Activated CD4-positive, alpha-beta T cell treated with anti-CD3 and anti-CD28 coated beads, Interleukin-2, Interleukin-4, amounts not matched to agents 100 ng/mL and 50 ng/mL, durations not matched to agents 16 hours and 8 hours (primary cell): ENCODE data around the gene ZMIZ1.
"Not testable (repeated sequence)": the region's sequence is repeated elsewhere in the genome, so short reads cannot be mapped to it uniquely, and the experiment has no call there.

Experiments used
- DNase-seq: peaks from one replicate; pipeline ENCODE4 v3.0.0-alpha.2; 2020; ENCODE audit warnings: low spot score

ZMIZ1 gene

DNA sequence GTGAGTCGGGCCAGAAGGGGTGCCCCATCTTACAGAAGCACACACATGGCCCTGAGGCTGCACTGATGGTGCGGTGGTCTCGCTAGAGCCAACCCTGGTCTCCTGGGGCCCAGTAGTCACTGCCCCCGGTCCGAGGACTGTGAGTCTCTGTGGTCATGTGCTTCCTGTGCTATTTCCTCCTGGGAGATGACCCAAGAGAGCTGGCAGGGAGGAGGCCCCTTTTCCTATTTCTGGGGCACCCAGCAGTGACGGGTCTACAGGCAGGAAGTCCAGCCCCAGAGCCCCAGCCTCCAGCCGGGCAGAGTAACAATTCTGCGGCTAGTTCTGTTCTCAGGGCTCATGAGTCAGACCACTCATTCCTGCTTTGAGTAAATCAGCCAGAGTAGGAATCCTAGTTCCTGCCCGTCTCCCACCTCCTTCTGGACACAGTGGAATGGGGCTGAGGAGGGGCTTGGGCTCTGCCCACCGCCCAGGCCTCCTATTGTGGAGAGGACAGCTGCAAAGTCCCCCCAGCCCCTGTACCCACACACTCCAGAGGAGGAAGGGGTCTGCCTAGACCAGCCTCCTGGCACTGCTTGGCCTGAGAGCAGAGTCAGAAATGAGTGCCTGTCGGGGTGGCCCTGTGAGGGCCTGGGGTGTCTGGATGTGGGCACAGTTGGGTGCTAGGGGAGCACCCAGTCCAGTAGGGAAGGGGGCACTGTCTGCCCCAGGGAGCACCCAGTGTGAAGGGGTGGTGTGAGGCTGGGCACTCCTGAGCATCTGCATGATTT, 198.0 kb downstream of the ZMIZ1 start:
- peak; percentile 82 for DNase-seq

DNA sequence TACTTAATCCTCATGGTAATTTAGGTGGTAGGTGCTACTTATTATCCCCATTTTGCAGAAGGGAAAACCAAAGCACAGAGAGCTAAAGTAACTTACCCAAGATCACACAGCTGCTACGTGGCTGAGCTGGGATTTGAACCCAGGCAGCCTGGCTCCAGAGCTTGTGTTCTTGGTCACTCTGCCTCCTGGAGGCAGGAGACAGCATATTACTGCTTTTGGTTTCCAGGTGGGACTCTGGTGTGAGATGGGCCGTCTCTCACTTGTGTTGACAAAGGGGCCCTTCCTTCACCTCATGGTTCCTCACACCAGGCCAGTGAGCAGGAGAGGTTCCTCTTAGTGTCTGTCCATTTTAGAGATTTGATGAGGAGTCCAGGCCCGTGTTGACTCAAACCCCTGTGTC, 198.7 kb downstream of the ZMIZ1 start:
- DNase-seq = no peak

- DNase-seq = no peak
These were observed 199.4 kb downstream of the ZMIZ1 start for GRCh38 chr10:79268161-79268601.

DNA sequence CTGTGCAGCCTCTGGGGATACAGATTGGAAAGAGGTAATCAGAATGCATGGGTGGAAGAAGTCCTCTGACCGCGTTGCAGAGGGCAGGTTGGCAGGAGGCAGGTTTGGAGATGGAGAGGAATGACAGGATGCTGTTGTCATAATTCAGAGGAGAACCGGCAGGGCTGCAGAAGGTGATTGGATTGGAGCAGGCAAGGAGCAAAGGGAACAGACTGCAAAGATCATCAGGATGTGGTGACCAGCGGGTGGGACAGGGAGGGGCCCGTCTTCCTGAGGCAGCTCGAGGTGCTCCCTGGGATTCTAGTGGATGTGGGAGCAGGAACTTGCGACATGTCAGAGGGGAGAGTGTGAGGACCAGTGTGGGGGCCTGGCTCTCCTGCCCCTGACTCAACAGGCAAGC, 200.0 kb downstream of the ZMIZ1 start:
- DNase-seq = no peak

DNA sequence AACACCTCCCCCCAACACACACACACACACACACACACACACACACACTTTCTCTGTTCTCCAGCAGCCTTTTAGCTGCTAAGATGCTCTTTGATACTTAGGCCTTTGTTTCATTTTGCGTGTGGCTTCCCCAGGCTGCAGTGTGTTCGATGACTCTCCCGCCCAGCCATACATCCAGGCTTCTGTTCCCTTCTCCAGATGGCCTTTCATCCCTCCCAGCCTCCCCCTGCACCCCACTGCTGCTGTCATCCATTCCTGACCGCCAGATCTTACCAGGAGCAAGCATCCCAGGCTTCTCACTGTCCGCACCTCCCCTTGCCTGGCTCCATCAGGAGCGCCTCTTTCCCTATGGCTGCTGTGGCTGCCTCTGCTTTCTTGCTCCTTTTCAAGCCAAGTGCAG, 200.7 kb downstream of the ZMIZ1 start:
- no peak for DNase-seq

DNA sequence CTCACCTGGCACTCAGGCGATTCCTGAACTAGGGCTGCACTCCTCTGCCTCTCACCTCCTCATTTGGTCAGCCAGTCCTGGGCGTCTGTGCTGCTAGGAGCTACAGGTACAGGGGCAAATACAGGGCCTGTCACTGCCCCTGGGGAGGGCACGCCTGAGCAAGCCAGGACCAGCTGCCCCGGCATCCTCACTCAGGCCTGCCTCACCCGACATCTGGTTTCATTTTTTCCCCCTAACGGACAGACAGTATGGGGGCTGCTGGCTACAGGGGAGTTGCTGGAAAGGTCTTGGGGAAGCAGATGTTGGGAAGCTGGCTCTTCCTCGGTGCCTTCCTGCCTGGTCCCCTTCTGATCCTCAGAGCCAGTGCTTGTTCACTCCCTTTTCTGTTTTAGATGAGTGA, 201.2 kb downstream of the ZMIZ1 start:
- DNase-seq = no peak

- no peak for DNase-seq
These were observed 201.9 kb downstream of the ZMIZ1 start for GRCh38 chr10:79270466-79271246.

DNA sequence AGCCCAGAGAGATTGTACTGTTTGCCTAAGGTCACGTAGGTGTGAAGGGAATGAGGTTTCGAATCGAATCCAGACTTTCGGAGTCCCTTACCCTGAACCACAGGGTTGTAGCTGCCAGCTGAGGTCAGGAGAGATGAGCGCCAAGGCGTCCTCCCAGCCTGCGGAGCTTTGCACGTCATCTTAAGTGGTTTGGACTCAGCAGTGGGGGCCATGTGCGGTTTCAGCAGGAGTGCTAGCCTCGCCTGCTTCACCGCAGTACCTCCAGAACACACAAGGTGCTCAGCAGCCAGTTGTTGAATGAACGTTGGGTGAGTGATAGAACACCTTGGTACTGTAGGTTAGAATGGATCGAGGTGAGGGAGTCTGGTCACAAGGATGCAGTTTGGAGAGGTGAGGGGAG, 203.6 kb downstream of the ZMIZ1 start:
- DNase-seq = no peak

- DNase-seq = no peak
These were observed 204.8 kb downstream of the ZMIZ1 start for GRCh38 chr10:79273604-79274003.

- DNase-seq = no peak
These were observed 205.7 kb downstream of the ZMIZ1 start for GRCh38 chr10:79274279-79275104.

DNA sequence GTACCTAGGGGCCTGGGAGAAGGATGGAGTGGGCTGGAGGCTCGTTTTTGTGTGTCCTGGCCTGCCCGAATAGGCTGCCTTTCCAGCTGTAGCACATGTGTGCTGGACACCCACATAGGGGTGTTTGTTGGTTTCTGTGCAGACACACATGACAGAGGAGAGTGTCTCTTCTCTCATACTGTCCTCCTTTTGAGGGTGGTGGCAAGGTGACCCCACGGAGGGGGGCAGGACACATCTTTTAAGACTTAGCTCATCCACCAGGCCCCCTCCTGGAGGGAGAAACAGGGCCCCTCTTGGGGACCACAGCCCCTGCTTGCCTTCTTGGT, 206.3 kb downstream of the ZMIZ1 start:
- no peak for DNase-seq

- no peak for DNase-seq
These were observed 206.7 kb downstream of the ZMIZ1 start for GRCh38 chr10:79275431-79275851.

DNA sequence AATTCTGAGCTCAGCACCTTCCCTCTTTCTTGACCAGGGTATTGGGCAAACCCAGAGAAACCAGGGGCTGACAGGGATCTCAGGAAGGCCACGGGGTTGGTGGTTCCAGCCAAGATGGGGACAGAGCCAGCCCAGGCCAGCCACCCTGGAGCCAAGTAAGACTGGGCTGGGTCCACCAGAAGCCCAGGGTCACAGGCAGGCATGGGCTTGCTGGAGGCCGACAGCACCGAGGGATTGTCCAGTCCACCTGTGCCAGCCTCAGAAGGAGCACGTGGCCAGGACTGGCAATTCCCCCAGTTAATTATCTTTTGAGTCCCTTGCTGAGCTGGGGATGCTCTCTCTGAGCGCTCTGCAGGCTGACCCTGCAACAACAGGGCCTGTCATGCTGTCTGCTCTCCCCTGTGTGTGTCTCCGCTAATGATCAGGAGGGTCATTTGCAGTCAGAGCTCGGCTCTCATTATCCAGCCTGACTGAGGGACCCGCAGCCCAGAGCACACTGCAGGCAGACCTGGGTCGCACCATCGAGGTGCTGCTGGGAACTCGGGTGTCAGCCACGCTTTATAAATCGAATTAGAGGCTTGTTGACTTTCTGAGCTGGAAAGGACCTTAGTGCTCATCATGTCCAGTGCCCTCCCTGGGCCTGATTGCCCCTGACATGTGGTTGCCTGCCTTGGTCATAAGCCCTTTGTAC, 209.0 kb downstream of the ZMIZ1 start:
- DNase-seq = no peak

- DNase-seq = not testable (repeated sequence)
These were observed 210.3 kb downstream of the ZMIZ1 start for GRCh38 chr10:79279047-79279446.

GRCh38 chr10:79280956-79281355, 212.2 kb downstream of the ZMIZ1 start:
- no peak for DNase-seq

GRCh38 chr10:79282388-79282787, 213.6 kb downstream of the ZMIZ1 start:
- DNase-seq = no peak

DNA sequence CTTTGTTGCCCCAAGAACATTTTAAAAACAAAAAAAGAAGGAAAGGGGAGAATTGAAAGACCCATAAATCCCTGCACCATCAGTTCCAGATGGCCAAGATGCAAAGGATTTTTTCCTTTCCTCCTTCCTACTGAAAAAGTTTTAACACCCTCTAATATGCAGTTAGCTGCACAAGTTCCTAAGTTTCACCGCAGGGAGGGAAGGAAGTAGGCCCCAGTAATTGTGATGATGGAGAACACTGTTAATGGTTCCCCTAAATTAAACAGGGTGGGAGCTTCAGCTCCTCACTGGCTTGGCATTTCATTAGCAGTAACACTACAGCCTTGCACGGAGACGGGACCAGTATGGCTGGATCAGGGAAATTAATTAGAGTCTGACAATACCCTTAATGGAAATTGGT, 214.8 kb downstream of the ZMIZ1 start:
- no peak for DNase-seq

DNA sequence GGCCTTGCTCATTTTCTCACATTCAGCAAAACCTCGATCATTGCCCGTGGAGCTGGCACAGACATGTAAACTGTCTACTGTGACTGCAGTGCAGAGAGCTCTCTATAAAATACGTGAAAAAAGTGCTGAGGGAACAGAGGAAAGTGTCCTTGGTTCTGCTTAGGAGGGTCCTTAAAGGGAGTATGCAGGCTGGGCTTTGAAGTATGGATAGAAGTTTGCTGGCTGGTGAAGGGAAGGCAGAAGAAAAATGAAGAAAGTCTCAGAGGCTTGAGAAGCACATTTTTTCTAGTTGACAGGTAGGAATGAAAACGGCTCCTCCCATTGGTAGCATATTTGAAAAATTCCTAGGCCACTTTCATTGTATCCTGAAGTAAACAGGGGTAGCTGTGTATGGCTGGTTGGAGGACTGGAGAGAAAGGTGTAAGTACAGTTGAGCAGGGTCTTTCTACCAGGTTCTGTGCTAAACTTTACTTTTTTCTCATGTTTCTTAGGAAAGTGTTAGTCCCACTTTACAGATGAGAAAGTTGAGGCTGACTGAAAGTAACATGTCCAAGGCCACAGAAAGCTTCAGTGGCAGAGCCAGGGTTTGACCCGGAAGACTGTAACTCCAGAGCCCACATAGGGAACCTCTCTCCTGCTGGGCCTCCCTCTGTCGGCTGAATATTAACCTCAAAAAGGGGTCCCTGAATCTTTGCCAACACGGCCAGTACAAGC, 215.5 kb downstream of the ZMIZ1 start:
- no peak for DNase-seq

DNA sequence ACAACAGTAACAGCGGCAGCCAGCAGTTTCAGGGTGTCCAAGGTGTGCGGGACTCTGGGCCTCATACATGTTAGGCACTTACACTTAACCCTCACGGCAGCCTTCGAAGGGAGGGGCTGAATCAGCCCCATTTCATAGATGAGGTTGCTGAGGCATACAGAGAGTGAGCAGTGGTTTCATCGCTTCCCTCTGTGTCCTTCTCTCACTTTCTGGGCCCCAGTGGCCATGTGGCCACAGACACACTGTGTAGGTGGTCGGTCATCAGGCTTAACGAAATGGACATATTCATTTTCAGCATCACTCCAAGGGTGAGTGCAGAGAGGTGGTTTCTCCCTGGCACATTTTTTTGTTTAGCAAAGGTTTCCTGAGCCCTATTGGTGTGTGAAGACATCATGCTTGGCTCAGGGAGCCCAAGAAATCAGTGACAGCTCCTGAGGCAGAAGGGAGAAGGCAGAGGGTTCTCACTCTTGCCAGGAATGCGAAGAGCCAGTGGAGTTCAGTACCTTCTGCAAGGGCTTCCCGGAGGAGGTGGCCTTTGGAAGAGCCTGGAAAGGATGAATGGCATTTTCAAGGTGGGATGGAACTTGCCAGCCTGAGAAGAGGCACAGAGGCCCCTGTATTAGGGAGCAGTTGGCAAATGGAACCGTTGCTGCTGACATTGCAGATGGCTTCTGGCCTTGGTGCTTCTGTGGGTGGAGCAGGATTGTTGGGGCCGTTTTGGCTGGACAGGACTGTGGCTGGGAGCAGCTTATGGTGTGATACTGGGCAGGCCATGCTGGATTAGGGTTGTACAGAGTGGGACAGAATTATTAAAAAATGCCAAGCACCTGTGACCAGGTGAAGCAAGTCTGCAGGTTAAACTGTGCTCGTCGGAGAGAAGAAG, 216.8 kb downstream of the ZMIZ1 start:
- DNase-seq = peak; percentile 88

DNA sequence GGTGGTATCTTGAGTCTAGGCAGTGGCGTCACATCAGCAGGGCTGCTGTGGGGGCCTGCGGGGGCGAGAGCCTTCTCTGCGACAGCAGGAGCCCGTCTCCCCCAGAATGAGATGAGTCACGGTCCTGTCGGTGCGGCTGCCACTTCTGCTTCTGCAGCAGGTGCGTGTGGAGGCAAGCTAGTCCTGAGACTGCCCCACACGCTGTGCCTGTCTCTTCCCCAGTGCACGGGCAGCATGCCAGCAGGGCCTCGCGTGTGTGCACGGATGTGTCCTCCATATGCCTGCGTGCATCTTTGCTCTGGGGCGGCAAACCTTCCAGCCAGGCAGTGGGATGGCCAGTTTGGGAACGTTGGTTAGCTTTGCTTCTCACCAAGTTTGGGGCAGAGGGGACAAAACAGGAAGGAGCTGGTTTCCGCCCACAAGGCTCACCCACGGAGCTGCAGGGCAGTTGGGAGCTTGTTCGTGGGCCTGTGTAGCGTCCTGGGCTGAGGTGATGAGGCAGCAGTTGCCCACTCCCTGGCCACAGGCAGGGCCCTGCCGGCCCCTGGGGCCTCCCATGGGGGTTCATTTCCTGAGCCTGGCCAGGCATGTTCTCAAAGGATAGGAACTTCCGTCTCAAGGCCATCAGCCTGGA, 217.7 kb downstream of the ZMIZ1 start:
- DNase-seq = peak; percentile 87
